K562 (cell line): ENCODE results near the gene TIGD7. TPM values are rescaled to one million over a fixed set of nuclear protein-coding genes. Genes with fewer than 3 reads are reported as not detected.

ENCODE experiments used
- ATF1 ChIP-seq, 2 experiments: fragments of 450-650 bp in 1 of 2; IDR thresholded peaks; 2 replicates each; pipeline ENCODE4 v1.6.1; 2016; ENCODE audit warnings: missing compliant biosample characterization in 1 of 2, missing genetic modification characterization in 1 of 2
- CEBPZ ChIP-seq: fragments of 150-350 bp; IDR thresholded peaks from 2 replicates; pipeline ENCODE4 v1.6.1; 2014; ENCODE audit warnings: low read depth, mild to moderate bottlenecking, low read length, borderline replicate concordance
- HEY1 ChIP-seq: fragments of 250-450 bp; sonication (Bioruptor Pico); IDR thresholded peaks from 2 replicates; pipeline ENCODE4 v1.5.0; 2020; ENCODE audit warnings: mild to moderate bottlenecking, moderate library complexity, borderline replicate concordance
- HNRNPLL ChIP-seq: fragments of 200-400 bp; formaldehyde crosslinking; IDR thresholded peaks from 2 replicates; pipeline ENCODE4 v1.6.1; 2017; ENCODE audit warnings: low read length, low read depth, mild to moderate bottlenecking; ENCODE audit not compliant: poor library complexity, severe bottlenecking
- NKRF ChIP-seq: fragments of 450-650 bp; IDR thresholded peaks from 2 replicates; pipeline ENCODE4 v1.6.1; 2016; ENCODE audit warnings: borderline replicate concordance
- POLR2B ChIP-seq: fragments of 450-650 bp; IDR thresholded peaks from 2 replicates; pipeline ENCODE4 v1.6.1; 2018; ENCODE audit warnings: low read depth; ENCODE audit not compliant: partially characterized antibody
- RBM22 ChIP-seq: fragments of 200-400 bp; formaldehyde crosslinking; IDR thresholded peaks from 2 replicates; pipeline ENCODE4 v1.6.1; 2018; ENCODE audit warnings: low read length, low read depth; ENCODE audit not compliant: poor library complexity, severe bottlenecking
- UBTF ChIP-seq, 2 experiments: IDR thresholded peaks; 2 replicates each; pipeline ENCODE4 v1.6.1; 2012; ENCODE audit warnings: improper control_type of control experiment in 2 of 2, low read depth in 2 of 2, low read length in 2 of 2, borderline replicate concordance in 1 of 2
- ZBED1 ChIP-seq: IDR thresholded peaks from 2 replicates; pipeline ENCODE4 v1.6.1; 2014
- ZNF143 ChIP-seq: sonication (generic); formaldehyde crosslinking; IDR thresholded peaks from 2 replicates; pipeline ENCODE4 v1.9.0; 2022; ENCODE audit warnings: mild to moderate bottlenecking, missing genetic modification reagents
- ZNF324 ChIP-seq: fragments of 250-450 bp; sonication (Bioruptor Pico); IDR thresholded peaks from 2 replicates; pipeline ENCODE4 v1.4.0; 2020; ENCODE audit warnings: mild to moderate bottlenecking
- polyA plus RNA-seq, 8 experiments: library from polyadenylated mRNA; depleted of rRNA in 4 of 8; stranded (reverse) in 5 of 8; unstranded in 3 of 8; fragments of >200 nt; fragmentation: Nextera tagmentation in 2 of 8; fragmentation: Illumina TruSeq in 1 of 8; extraction: Ambion mirVana in 2 of 8; extraction: Trizol in 1 of 8; gene quantifications; 2 replicates each; pipeline versions ENCODE4 v1.2.1 to v1.2.3, GENCODE V29; 2011 to 2014; ENCODE audit warnings: inconsistent platforms in 1 of 8, missing spikeins in 1 of 8
- total RNA-seq, 7 experiments: library from RNA; depleted of rRNA in 6 of 7; stranded (reverse); fragments of >200 nt in 6 of 7; fragmentation: Illumina TruSeq in 2 of 7; extraction: Trizol in 2 of 7; gene quantifications; 2 replicates each; pipeline versions ENCODE4 v1.2.1 to v1.2.3, GENCODE V29; 2011 to 2021; ENCODE audit warnings: low replicate concordance in 1 of 7
- TF ChIP-seq, protein P1 (sequence below): fragments of 200-400 bp; formaldehyde crosslinking; IDR thresholded peaks from 2 replicates; pipeline ENCODE4 v1.6.1; 2017; ENCODE audit warnings: mild to moderate bottlenecking, low read depth, low read length, moderate library complexity
- TF ChIP-seq, protein P2 (sequence below): fragments of 250-450 bp; sonication (Bioruptor Pico); IDR thresholded peaks from 2 replicates; pipeline ENCODE4 v1.4.0; 2020

The TIGD7 gene
- total and polyA plus RNA-seq, 9 of the 15 experiments (the other 6 are each of a cell fraction or from before 2014, with no cell fraction given): 0.84 to 10.7 (median 6.7) TPM

DNA sequence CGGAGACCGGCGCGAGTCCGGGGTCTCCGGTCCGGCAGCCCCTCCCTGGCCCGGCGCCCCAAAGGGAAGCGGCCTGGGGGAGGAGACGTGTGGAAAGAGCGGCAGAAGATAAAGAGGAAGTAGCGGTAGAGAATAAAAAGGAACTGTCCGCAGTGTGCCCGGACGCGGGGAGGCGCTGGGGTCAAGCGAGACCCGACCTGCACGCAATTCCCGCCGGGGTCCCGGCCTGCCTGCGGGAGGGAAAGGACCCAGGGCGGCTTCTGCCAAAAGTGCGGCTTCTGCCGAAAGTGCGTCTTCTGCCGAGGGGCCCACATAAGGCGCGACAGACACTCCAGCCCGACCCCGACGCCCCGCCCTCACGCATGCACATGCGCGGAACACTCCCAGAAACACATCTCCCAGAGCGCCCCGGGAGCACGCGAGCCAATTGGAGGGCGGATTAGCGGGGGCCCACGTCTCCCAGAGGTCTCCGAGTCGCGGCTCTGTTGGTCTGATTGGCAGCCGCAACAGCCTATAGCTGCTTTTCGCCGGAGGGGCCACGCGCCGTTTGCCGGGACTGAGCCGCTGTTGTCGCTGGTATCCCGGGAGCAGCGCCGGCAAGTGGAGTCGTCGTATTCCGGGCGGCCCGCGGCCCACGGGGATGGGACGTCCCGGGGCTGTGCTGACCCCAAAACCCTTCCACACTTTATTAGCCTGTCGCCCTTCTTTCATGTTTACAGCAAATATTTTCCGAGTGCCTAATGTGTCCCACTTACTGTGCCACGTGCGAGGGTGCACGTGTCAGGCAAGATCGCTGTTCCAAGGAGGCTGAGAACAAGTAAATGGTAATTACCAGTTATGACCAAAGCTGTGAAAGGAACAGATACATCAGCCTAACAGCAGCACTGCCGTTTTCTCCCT lies 40.8 kb downstream of the TIGD7 start (continued):
- TF ChIP-seq, protein P1, sequence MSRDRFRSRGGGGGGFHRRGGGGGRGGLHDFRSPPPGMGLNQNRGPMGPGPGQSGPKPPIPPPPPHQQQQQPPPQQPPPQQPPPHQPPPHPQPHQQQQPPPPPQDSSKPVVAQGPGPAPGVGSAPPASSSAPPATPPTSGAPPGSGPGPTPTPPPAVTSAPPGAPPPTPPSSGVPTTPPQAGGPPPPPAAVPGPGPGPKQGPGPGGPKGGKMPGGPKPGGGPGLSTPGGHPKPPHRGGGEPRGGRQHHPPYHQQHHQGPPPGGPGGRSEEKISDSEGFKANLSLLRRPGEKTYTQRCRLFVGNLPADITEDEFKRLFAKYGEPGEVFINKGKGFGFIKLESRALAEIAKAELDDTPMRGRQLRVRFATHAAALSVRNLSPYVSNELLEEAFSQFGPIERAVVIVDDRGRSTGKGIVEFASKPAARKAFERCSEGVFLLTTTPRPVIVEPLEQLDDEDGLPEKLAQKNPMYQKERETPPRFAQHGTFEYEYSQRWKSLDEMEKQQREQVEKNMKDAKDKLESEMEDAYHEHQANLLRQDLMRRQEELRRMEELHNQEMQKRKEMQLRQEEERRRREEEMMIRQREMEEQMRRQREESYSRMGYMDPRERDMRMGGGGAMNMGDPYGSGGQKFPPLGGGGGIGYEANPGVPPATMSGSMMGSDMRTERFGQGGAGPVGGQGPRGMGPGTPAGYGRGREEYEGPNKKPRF: no peak
- TF ChIP-seq NKRF (peak; percentile 98), HEY1 (CRISPR knock-in tag) (no peak), RBM22 (peak; percentile 24), UBTF (IDR thresholded peaks at IDR 0.05; ENCODE audit: borderline replicate concordance in 1 of 2, low read depth in 2 of 2, low read length in 2 of 2) (peak in 1 of 2 experiments; percentile 56; a peak in 2 of 4 replicates), ZNF324 (CRISPR knock-in tag) (no peak), HNRNPLL (peak; percentile 58), ATF1 (CRISPR knock-in tag; IDR thresholded peaks at IDR 0.05) (no peak), ATF1 (tag; IDR thresholded peaks at IDR 0.05) (peak; percentile 86), CEBPZ (no peak), ZBED1 (no peak), POLR2B (peak; percentile 57), ZNF143 (CRISPR knock-in tag) (peak; percentile 72)
- TF ChIP-seq, protein P2, sequence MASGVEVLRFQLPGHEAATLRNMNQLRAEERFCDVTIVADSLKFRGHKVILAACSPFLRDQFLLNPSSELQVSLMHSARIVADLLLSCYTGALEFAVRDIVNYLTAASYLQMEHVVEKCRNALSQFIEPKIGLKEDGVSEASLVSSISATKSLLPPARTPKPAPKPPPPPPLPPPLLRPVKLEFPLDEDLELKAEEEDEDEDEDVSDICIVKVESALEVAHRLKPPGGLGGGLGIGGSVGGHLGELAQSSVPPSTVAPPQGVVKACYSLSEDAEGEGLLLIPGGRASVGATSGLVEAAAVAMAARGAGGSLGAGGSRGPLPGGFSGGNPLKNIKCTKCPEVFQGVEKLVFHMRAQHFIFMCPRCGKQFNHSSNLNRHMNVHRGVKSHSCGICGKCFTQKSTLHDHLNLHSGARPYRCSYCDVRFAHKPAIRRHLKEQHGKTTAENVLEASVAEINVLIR (CRISPR knock-in tag): peak; percentile 22; the same call in 1 of the 2 replicates
